ENCODE results near the gene VRK2. TPM values are rescaled to one million over a fixed set of nuclear protein-coding genes. Genes with fewer than 3 reads are reported as not detected.

VRK2 gene
- total RNA-seq (10 to 100 TPM; 22.1 to 25.4 (median 24.6) TPM), polyA plus RNA-seq (10 to 100 TPM in 1 of 3 donors, 1 to 10 TPM in 2; 7.4 to 10.3 (median 9.0) TPM)
- long read RNA-seq, donor 1, partial matches to known transcripts: 0 of 8 reads
- long read RNA-seq, donor 1, other reads (novel, unspliced or antisense): 6 of 8 reads
- long read RNA-seq, donor 2, partial matches to known transcripts: 0 of 2 reads
- long read RNA-seq, donor 2, other reads (novel, unspliced or antisense): 0 of 2 reads

GRCh38 chr2:58046585-58047372, at the start of gene VRK2:
TSS of gene VRK2 (plus strand) at chr2:58046806. CDS start at chr2:58048832, 2,026 bp downstream.
- DNase-seq: peak; percentile 98
- H3K9me3 ChIP-seq: no peaks in the 10 kb centered on the region
- H3K4me1 ChIP-seq: peaks cover 18 to 61% (median 39%) of the 10 kb centered on the region in 6 donors
- H3K27ac ChIP-seq: peak within 1 kb of the TSS; percentile 95 to 99 (median 98)
- no peaks in the 10 kb centered on the region for H3K27me3 ChIP-seq (replicated peaks in 1 of 7)
- peak within 1 kb of the TSS; percentile 44 to 79 (median 62) for H3K4me3 ChIP-seq
- TF ChIP-seq POLR2AphosphoS5 (IDR thresholded peaks at IDR 0.05) (peak; percentile 96 to 98 (median 98)), CTCF (IDR thresholded peaks at IDR 0.05 in 8 of 11, conservative IDR thresholded peaks at IDR 0.05 in 3 of 11) (peak in 7 of 11 experiments; percentile 7 to 54 (median 33)), POLR2A (IDR thresholded peaks at IDR 0.05) (peak; percentile 55 to 80 (median 64))
- H3K36me3 ChIP-seq: peaks cover 0 to 28% (median 4%) of the 10 kb centered on the region in 6 donors
- 0 to 1% (median 0%) methylated on average over 29 to 76 of the region's 76 CpGs for WGBS, 5 donors
- intact Hi-C loops (cut with DNase I; ENCODE audit: low total_unique reads): no loop called here

GRCh38 chr2:58006256-58006951, 40.2 kb upstream of the VRK2 start:
- no peaks in the 10 kb centered on the region for H3K27me3 ChIP-seq (replicated peaks in 1 of 7)
- H3K27ac ChIP-seq: no peak overlapping the region
- DNase-seq: no peak
- WGBS, 5 donors: 61 to 82% (median 70%) methylated on average over 2 of the region's 2 CpGs
- H3K9me3 ChIP-seq: no peaks in the 10 kb centered on the region
- intact Hi-C loops (cut with DNase I; ENCODE audit: low total_unique reads): no loop called here
- no peaks in the 10 kb centered on the region for H3K4me1 ChIP-seq
- TF ChIP-seq POLR2AphosphoS5 (IDR thresholded peaks at IDR 0.05): no peak
- no peak for TF ChIP-seq CTCF (IDR thresholded peaks at IDR 0.05 in 8 of 11, conservative IDR thresholded peaks at IDR 0.05 in 3 of 11)
- TF ChIP-seq POLR2A (IDR thresholded peaks at IDR 0.05): no peak
- no peaks in the 10 kb centered on the region for H3K36me3 ChIP-seq
- no peak overlapping the region for H3K4me3 ChIP-seq

- TF ChIP-seq POLR2AphosphoS5 (IDR thresholded peaks at IDR 0.05): no peak
- no peak for TF ChIP-seq CTCF (IDR thresholded peaks at IDR 0.05 in 8 of 11, conservative IDR thresholded peaks at IDR 0.05 in 3 of 11)
- TF ChIP-seq POLR2A (IDR thresholded peaks at IDR 0.05): no peak
- Histone ChIP-seq H3K9me3 (no peaks in the 10 kb centered on the region), H3K27me3 (replicated peaks in 1 of 7) (no peaks in the 10 kb centered on the region), H3K4me1 (no peaks in the 10 kb centered on the region), H3K36me3 (no peaks in the 10 kb centered on the region), H3K4me3 (no peak overlapping the region), H3K27ac (no peak overlapping the region)
- intact Hi-C loops (cut with DNase I; ENCODE audit: low total_unique reads): no loop called here
- 55 to 83% (median 76%) methylated on average over 1 of the region's 1 CpG for WGBS, 5 donors
- no peak for DNase-seq
Measured at GRCh38 chr2:58006952-58007284, 39.7 kb upstream of the VRK2 start.

GRCh38 chr2:58010599-58010998, 36.0 kb upstream of the VRK2 start:
- Histone ChIP-seq H3K27me3 (replicated peaks in 1 of 7) (no peaks in the 10 kb centered on the region), H3K27ac (no peak overlapping the region)
- intact Hi-C loops (cut with DNase I; ENCODE audit: low total_unique reads): no loop called here

More at GRCh38 chr2:58010599-58010998, 36.0 kb upstream of the VRK2 start:
- Histone ChIP-seq H3K4me1 (no peaks in the 10 kb centered on the region), H3K9me3 (peaks cover 0 to 9% (median 3%) of the 10 kb centered on the region in 8 donors), H3K36me3 (no peaks in the 10 kb centered on the region), H3K4me3 (no peak overlapping the region)
- 88 to 100% (median 91%) methylated on average over 1 of the region's 1 CpG for WGBS, 5 donors
- no peak for DNase-seq
- no peak for TF ChIP-seq POLR2AphosphoS5 (IDR thresholded peaks at IDR 0.05)
- no peak for TF ChIP-seq POLR2A (IDR thresholded peaks at IDR 0.05)
- TF ChIP-seq CTCF (IDR thresholded peaks at IDR 0.05 in 8 of 11, conservative IDR thresholded peaks at IDR 0.05 in 3 of 11): no peak

Measured in spleen (tissue), 13 donors.